ENCODE data around the gene FLRT2. TPM values are rescaled to one million over a fixed set of nuclear protein-coding genes. Genes with fewer than 3 reads are reported as not detected.

The FLRT2 gene, protein sequence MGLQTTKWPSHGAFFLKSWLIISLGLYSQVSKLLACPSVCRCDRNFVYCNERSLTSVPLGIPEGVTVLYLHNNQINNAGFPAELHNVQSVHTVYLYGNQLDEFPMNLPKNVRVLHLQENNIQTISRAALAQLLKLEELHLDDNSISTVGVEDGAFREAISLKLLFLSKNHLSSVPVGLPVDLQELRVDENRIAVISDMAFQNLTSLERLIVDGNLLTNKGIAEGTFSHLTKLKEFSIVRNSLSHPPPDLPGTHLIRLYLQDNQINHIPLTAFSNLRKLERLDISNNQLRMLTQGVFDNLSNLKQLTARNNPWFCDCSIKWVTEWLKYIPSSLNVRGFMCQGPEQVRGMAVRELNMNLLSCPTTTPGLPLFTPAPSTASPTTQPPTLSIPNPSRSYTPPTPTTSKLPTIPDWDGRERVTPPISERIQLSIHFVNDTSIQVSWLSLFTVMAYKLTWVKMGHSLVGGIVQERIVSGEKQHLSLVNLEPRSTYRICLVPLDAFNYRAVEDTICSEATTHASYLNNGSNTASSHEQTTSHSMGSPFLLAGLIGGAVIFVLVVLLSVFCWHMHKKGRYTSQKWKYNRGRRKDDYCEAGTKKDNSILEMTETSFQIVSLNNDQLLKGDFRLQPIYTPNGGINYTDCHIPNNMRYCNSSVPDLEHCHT
- total RNA-seq = 33.6 and 42.2 TPM in 2 replicates

DNA sequence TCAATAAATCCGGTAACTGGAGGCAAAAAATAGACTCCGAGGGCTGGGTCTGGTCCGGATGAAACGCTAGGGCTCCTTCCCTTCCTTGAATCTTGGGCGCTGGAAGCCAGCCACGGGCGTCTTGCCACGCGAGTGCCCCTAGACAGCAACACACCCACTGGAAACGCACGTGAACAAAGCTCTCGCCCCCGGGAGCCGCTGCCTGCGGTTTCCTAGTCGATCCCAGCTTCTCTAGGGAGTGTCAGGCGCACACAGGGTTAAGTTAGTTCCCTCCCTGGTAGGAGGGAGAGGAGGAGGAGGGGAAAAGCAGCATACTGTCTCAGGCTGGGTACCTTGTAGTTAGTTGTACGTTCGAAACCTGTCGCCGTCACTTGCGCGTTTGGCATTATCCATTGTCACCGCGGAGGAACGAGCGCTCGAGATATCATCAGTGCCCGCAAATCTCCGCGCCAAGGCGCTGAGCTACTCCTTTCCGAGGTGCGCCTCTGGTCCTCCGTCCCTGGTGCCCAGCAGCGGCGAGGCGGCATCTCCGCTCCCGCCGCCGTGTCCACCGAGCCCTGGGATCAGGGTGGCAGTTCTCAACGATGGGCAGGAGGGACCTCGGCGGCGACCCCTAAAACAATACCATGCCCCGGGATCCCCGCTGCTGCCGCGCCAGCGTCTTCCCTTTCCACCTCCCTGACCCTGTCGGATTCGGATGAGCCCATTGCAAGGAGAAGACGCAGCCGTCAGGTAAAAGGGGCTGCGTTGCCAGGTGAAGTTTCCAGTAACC lies at the start of gene FLRT2:
Gene FLRT2, plus strand, starts transcription at position 342 of the 772 bp plus-strand sequence. CDS start 91,371 bp downstream, outside the sequence.

Data from placental pericyte (primary cell).